HCT116 (cell line): Measurements from ENCODE around the gene HCN2.

Experiments used
- CEBPB ChIP-seq: IDR thresholded peaks from 2 replicates; pipeline ENCODE4 v1.6.1; 2012; ENCODE audit warnings: low read depth
- CTCF ChIP-seq, 3 experiments: fragments of 200-600 bp in 1 of 3; sonication (generic) in 1 of 3; IDR thresholded peaks in 2 of 3; conservative IDR thresholded peaks in 1 of 3; 2 replicates each; pipeline ENCODE4 v1.5.1; 2012 to 2017; ENCODE audit warnings: low read depth in 2 of 3, low read length in 2 of 3, antibody characterized with exemption in 1 of 3, borderline replicate concordance in 1 of 3, control low read depth in 1 of 3, mild to moderate bottlenecking in 1 of 3, mixed read lengths in 1 of 3, mixed run types in 1 of 3, moderate library complexity in 1 of 3; ENCODE audit not compliant: insufficient read depth in 1 of 3
- EZH2phosphoT487 ChIP-seq: fragments of 200-600 bp; IDR thresholded peaks from 2 replicates; pipeline ENCODE4 v1.6.1; 2018; ENCODE audit warnings: antibody characterized with exemption, borderline replicate concordance
- POLR2A ChIP-seq: IDR thresholded peaks from 2 replicates; pipeline ENCODE4 v1.7.0; 2011; ENCODE audit warnings: borderline replicate concordance; ENCODE audit not compliant: insufficient read depth, insufficient read length; ENCODE audit errors: extremely low read depth
- REST ChIP-seq: IDR thresholded peaks from 2 replicates; pipeline ENCODE4 v1.6.1; 2012; ENCODE audit warnings: low read depth
- ZBTB33 ChIP-seq: IDR thresholded peaks from 2 replicates; pipeline ENCODE4 v1.6.1; 2011; ENCODE audit warnings: mild to moderate bottlenecking, low read length, moderate library complexity; ENCODE audit not compliant: insufficient replicate concordance; ENCODE audit errors: extremely low read depth

- TF ChIP-seq CEBPB (no peak), ZBTB33 (no peak), CTCF (IDR thresholded peaks at IDR 0.05 in 2 of 3, conservative IDR thresholded peaks at IDR 0.05 in 1 of 3; ENCODE audit: borderline replicate concordance in 1 of 3, insufficient read depth in 1 of 3, low read depth in 2 of 3, low read length in 2 of 3) (no peak), POLR2A (no peak), EZH2phosphoT487 (no peak), REST (no peak)
Observed at GRCh38 chr19:657611-658010, 67.9 kb downstream of the HCN2 start.
